Esophagus muscularis mucosa (tissue), 4 donors: ENCODE results near the gene ASXL2. TPM values are rescaled to one million over a fixed set of nuclear protein-coding genes. Genes with fewer than 3 reads are reported as not detected.
A peak's percentile ranks its signal among the peaks of the same experiment; 100 is the strongest.

Experiments
- DNase-seq: peaks from one replicate; pipeline ENCODE4 v3.0.0-alpha.2; 2017; ENCODE audit errors: extremely low spot score
- H3K27ac ChIP-seq, 4 donors: fragments of 200-600 bp; sonication (generic); replicated peaks in 1 of 4; 1 replicate in 3 of 4; 2 replicates in 1 of 4; pipeline ENCODE4 v1.5.1; 2016 to 2019; ENCODE audit warnings: mild to moderate bottlenecking in 1 of 4
- H3K27me3 ChIP-seq, 4 donors: fragments of 200-600 bp; sonication (generic); one replicate each; pipeline versions ENCODE4 v1.5.1 to v1.6.0; 2016 to 2019
- H3K36me3 ChIP-seq, 4 donors: fragments of 200-600 bp; sonication (generic); one replicate each; pipeline ENCODE4 v1.5.1; 2016 to 2019
- H3K4me1 ChIP-seq, 4 donors: fragments of 200-600 bp; sonication (generic); one replicate each; pipeline ENCODE4 v1.5.1; 2016 to 2019
- H3K4me3 ChIP-seq, 4 donors: fragments of 200-600 bp; sonication (generic); 1 replicate in 2 of 4; 2 replicates in 2 of 4; pipeline ENCODE4 v1.5.1; 2016 to 2019; ENCODE audit warnings: mild to moderate bottlenecking in 4 of 4, moderate library complexity in 1 of 4
- H3K9me3 ChIP-seq, 4 donors: fragments of 200-600 bp; sonication (generic); 1 replicate in 3 of 4; 2 replicates in 1 of 4; pipeline ENCODE4 v1.5.1; 2016 to 2019
- EP300 ChIP-seq: sonication (generic); formaldehyde crosslinking; IDR thresholded peaks from one replicate; pipeline ENCODE4 v1.6.1; 2017; ENCODE audit warnings: antibody characterized with exemption
- POLR2A ChIP-seq: fragments of 450-650 bp; IDR thresholded peaks from one replicate; pipeline ENCODE4 v1.6.1; 2017; ENCODE audit warnings: antibody characterized with exemption, moderate library complexity, mild to moderate bottlenecking, low read depth
- POLR2AphosphoS5 ChIP-seq, 2 donors: sonication (generic); formaldehyde crosslinking; IDR thresholded peaks; one replicate each; pipeline ENCODE4 v1.6.1; 2017; ENCODE audit warnings: antibody characterized with exemption in 2 of 2
- WGBS: methylation state at CpG from one replicate; pipeline ENCODE4 v1.1.5; 2018; 5-methylcytosine and 5-hydroxymethylcytosine counted together
- intact Hi-C: fragments of 100-400 bp; cut with DNase I; formaldehyde crosslinking; loops from one replicate; pipeline ENCODE4 v1.15.1; 2023
- total RNA-seq, 4 donors: library from RNA; depleted of rRNA; stranded (reverse); fragments of >200 nt; gene quantifications; one replicate each; pipeline versions ENCODE4 v1.1.0 to v1.2.1, GENCODE V29; 2016
- TF ChIP-seq, protein P1 (sequence below), 3 experiments: fragments of 200-600 bp in 2 of 3; fragments of 450-650 bp in 1 of 3; sonication (generic) in 2 of 3; IDR thresholded peaks; one replicate each; pipeline ENCODE4 v1.5.1; 2017 to 2019; ENCODE audit warnings: antibody characterized with exemption in 3 of 3, mild to moderate bottlenecking in 2 of 3, moderate library complexity in 1 of 3

Gene ASXL2
- total RNA-seq, 4 donors from 2014 or later, result 17.4 to 25.1 (median 20.5) TPM

DNA sequence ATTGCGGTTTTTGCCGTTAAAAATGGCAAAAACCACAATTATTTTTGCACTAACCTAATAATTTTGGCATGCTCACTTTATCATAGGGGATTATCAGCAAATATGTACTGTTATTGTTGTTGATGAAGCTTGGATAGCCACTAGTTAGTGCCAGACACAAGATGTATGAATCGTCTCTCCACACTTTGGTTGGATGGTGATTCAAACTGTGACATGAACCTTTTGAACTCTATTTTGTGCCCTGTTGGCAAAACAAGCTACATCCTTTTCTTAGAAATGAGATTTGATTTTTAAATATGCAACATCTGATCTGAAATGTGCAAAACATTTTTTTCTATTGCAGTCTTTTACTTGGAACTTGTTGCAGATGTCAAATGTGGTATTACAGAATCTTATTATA is 156.1 kb downstream of the ASXL2 start:
- no peaks in the 10 kb centered on the region for H3K36me3 ChIP-seq
- no peak overlapping the region for H3K4me3 ChIP-seq
- intact Hi-C loops, result no loop called here
- DNase-seq, result no peak
- 90% methylated on average over 3 of the region's 3 CpGs for WGBS
- H3K27me3 ChIP-seq, result peaks cover 0 to 8% (median 0%) of the 10 kb centered on the region in 4 donors
- H3K9me3 ChIP-seq, result no peaks in the 10 kb centered on the region
- TF ChIP-seq EP300 (no peak), POLR2A (no peak), POLR2AphosphoS5 (IDR thresholded peaks at IDR 0.05) (no peak)
- TF ChIP-seq, protein P1, sequence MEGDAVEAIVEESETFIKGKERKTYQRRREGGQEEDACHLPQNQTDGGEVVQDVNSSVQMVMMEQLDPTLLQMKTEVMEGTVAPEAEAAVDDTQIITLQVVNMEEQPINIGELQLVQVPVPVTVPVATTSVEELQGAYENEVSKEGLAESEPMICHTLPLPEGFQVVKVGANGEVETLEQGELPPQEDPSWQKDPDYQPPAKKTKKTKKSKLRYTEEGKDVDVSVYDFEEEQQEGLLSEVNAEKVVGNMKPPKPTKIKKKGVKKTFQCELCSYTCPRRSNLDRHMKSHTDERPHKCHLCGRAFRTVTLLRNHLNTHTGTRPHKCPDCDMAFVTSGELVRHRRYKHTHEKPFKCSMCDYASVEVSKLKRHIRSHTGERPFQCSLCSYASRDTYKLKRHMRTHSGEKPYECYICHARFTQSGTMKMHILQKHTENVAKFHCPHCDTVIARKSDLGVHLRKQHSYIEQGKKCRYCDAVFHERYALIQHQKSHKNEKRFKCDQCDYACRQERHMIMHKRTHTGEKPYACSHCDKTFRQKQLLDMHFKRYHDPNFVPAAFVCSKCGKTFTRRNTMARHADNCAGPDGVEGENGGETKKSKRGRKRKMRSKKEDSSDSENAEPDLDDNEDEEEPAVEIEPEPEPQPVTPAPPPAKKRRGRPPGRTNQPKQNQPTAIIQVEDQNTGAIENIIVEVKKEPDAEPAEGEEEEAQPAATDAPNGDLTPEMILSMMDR (IDR thresholded peaks at IDR 0.05), result no peak
- no peaks in the 10 kb centered on the region for H3K4me1 ChIP-seq
- no peak overlapping the region for H3K27ac ChIP-seq

DNA sequence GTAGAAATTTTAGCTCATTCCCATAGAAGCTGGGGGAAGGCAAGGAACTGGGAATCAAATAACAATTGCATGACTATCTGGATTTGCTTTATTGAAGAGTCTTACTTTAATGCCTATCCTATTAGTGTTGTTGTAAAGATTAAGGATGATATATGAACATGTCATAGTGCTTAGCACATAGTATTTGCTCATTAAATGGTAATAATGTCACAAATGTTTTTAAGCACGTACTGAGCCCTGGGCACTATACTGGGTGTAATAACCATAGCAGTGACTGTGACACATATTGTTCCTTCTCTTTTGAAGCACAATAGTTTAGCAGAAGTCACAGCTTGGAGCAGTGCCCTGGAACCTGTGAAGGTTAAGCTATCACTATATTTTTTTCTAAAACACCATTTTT is 157.7 kb downstream of the ASXL2 start:
- H3K4me3 ChIP-seq, result no peak overlapping the region
- peaks cover 0 to 8% (median 0%) of the 10 kb centered on the region in 4 donors for H3K27me3 ChIP-seq
- 83% methylated on average over 1 of the region's 1 CpG for WGBS
- H3K27ac ChIP-seq, result no peak overlapping the region
- H3K36me3 ChIP-seq, result no peaks in the 10 kb centered on the region
- no peak for DNase-seq
- intact Hi-C loops, result no loop called here
- no peaks in the 10 kb centered on the region for H3K9me3 ChIP-seq
- TF ChIP-seq EP300, result no peak
- TF ChIP-seq, protein P1 (IDR thresholded peaks at IDR 0.05), result no peak
- no peak for TF ChIP-seq POLR2A
- TF ChIP-seq POLR2AphosphoS5 (IDR thresholded peaks at IDR 0.05), result no peak
- H3K4me1 ChIP-seq, result no peaks in the 10 kb centered on the region

DNA sequence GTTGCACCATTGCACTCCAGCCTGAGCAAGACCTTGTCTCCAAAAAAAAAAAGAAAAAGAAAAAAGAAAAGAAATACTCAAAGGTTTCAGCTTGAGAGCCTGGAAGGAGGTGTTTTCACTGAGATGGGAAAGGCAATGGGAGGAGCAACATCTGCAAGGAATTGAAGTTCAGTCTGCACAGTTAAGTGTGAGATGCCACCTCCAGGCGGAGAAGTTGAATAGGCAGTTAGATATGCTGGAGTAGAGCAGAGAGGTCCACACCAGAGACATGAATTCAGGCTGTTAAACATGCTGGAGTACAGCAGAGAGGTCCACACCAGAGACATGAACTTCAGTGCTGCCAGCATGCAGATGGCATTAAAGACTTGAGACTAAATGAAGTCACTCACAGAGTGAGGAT is 163.5 kb downstream of the ASXL2 start:
- Histone ChIP-seq H3K4me1 (peaks cover 0 to 7% (median 7%) of the 10 kb centered on the region in 4 donors), H3K4me3 (no peak overlapping the region), H3K36me3 (no peaks in the 10 kb centered on the region), H3K9me3 (no peaks in the 10 kb centered on the region), H3K27ac (no peak overlapping the region), H3K27me3 (peaks cover 0 to 9% (median 0%) of the 10 kb centered on the region in 4 donors)
- no peak for DNase-seq
- TF ChIP-seq, protein P1 (IDR thresholded peaks at IDR 0.05), result no peak
- TF ChIP-seq POLR2AphosphoS5 (IDR thresholded peaks at IDR 0.05), result no peak
- TF ChIP-seq EP300, result no peak
- TF ChIP-seq POLR2A, result no peak
- intact Hi-C loops, result no loop called here
- WGBS, result 67% methylated on average over 1 of the region's 1 CpG

DNA sequence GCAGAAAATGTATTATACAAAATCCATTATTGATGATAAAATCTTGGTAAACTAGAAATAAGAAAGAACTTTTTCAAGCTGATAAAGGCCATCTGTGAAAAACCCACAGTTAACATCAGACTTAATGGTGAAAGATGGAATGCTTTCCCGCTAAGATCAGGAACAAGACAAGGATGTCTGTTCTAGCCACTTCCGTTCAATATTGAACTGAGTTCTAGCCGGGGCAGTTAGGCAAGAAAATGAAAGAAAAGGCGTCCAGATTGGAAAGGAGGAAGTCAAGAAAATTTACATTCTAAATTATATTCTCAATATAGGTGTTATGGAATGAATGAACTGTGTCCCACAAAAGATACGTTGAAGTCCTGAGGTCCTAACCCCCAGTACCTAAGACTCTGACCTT is 165.8 kb downstream of the ASXL2 start:
- H3K27ac ChIP-seq, result no peak overlapping the region
- TF ChIP-seq POLR2AphosphoS5 (IDR thresholded peaks at IDR 0.05) (no peak), POLR2A (no peak), EP300 (no peak)
- TF ChIP-seq, protein P1 (IDR thresholded peaks at IDR 0.05), result no peak
- intact Hi-C loops, result no loop called here
- H3K4me1 ChIP-seq, result peaks cover 0 to 7% (median 7%) of the 10 kb centered on the region in 4 donors
- H3K9me3 ChIP-seq, result no peaks in the 10 kb centered on the region
- 72% methylated on average over 5 of the region's 5 CpGs for WGBS
- peaks cover 0 to 9% (median 0%) of the 10 kb centered on the region in 4 donors for H3K27me3 ChIP-seq
- no peak for DNase-seq
- H3K36me3 ChIP-seq, result no peaks in the 10 kb centered on the region
- no peak overlapping the region for H3K4me3 ChIP-seq

DNA sequence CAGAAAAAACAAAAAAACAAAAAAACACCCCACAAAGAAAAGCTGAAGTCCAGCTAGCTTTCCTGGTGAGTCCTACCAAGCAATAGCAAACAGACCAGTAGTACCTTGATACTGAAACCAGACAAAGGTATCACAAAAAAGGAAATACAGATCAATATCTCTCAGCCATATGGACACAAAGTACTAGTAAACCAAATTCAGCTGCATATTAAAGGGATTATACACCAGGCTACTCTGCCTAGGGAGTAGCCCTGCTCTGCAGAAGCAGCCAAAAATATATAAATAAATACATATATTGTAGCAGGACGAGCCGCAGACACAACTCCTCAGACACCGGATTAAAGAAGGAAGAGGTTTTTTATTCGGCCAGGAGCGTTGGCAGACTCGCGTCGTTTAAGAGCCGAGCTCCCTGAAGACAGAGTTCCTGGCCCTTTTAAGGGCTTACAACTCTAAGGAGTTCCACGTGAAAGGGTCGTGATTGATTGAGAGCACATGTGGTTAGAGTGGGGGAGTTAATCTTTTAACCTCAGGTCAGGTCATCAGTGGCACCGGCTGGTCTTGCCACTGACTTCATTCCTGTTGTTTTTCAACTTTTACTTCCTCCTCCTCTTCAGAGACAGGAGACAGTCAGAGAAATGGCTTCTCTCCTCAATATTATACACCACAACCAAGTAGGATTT is 166.5 kb downstream of the ASXL2 start:
- Histone ChIP-seq H3K36me3 (no peaks in the 10 kb centered on the region), H3K27me3 (peaks cover 0 to 9% (median 0%) of the 10 kb centered on the region in 4 donors), H3K4me3 (peak overlapping the region in 3 of 4 donors; percentile 20 to 22 (median 20)), H3K9me3 (no peaks in the 10 kb centered on the region), H3K4me1 (peaks cover 0 to 7% (median 7%) of the 10 kb centered on the region in 4 donors), H3K27ac (no peak overlapping the region)
- 5% methylated on average over 12 of the region's 12 CpGs for WGBS
- DNase-seq, result no peak
- no peak for TF ChIP-seq POLR2AphosphoS5 (IDR thresholded peaks at IDR 0.05)
- TF ChIP-seq, protein P1 (IDR thresholded peaks at IDR 0.05), result no peak
- no peak for TF ChIP-seq POLR2A
- TF ChIP-seq EP300, result no peak
- intact Hi-C loops, result no loop called here
